ENCODE data around the gene TMEM129. TPM values are rescaled to one million over a fixed set of nuclear protein-coding genes. Genes with fewer than 3 reads are reported as not detected.
A peak's percentile ranks its signal among the peaks of the same experiment; 100 is the strongest.

Gene TMEM129
- total RNA-seq, 2 donors from 2014 or later = 73.7 to 81.7 TPM

GRCh38 chr4:1685235-1686150 lies 35.6 kb downstream of the TMEM129 start:
- 83% methylated on average over 23 of the region's 23 CpGs for WGBS
- no peaks in the 10 kb centered on the region for H3K36me3 ChIP-seq
- H3K4me3 ChIP-seq = no peak overlapping the region
- no peaks in the 10 kb centered on the region for H3K9me3 ChIP-seq
- TF ChIP-seq CTCF (IDR thresholded peaks at IDR 0.05) (no peak), POLR2AphosphoS5 (IDR thresholded peaks at IDR 0.05) (no peak), POLR2A (IDR thresholded peaks at IDR 0.05) (no peak)
- no peaks in the 10 kb centered on the region for H3K27me3 ChIP-seq (replicated peaks; ENCODE audit: insufficient read depth)
- no peaks in the 10 kb centered on the region for H3K4me1 ChIP-seq (replicated peaks)
- peak overlapping the region in 1 of 2 donors; percentile 48 for H3K27ac ChIP-seq
- intact Hi-C loops (cut with DNase I) = no loop called here
- DNase-seq (ENCODE audit: low spot score) = no peak

- peak in 1 of 4 experiments; percentile 3 for TF ChIP-seq CTCF (IDR thresholded peaks at IDR 0.05)
- TF ChIP-seq POLR2AphosphoS5 (IDR thresholded peaks at IDR 0.05) = no peak
- peak; percentile 6 for TF ChIP-seq POLR2A (IDR thresholded peaks at IDR 0.05)
- Histone ChIP-seq H3K4me3 (peak overlapping the region; percentile 50 to 59), H3K36me3 (no peaks in the 10 kb centered on the region), H3K4me1 (replicated peaks) (no peaks in the 10 kb centered on the region), H3K9me3 (no peaks in the 10 kb centered on the region), H3K27ac (peak overlapping the region; percentile 38 to 48), H3K27me3 (replicated peaks; ENCODE audit: insufficient read depth) (no peaks in the 10 kb centered on the region)
- 43% methylated on average over 33 of the region's 66 CpGs for WGBS
- intact Hi-C loops (cut with DNase I) = loop anchor here (5.0 kb wide), 1 partner anchor 38 kb away; the partner anchor contains the start of genes TACC3 and TMEM129
- DNase-seq (ENCODE audit: low spot score) = no peak
These were observed 36.5 kb downstream of the TMEM129 start for GRCh38 chr4:1684506-1685234.

- Histone ChIP-seq H3K36me3 (no peaks in the 10 kb centered on the region), H3K4me3 (peak within 1 kb of the TSS; percentile 53 to 59), H3K27ac (peak within 1 kb of the TSS; percentile 61 to 71), H3K9me3 (no peaks in the 10 kb centered on the region), H3K4me1 (replicated peaks) (no peaks in the 10 kb centered on the region), H3K27me3 (replicated peaks; ENCODE audit: insufficient read depth) (no peaks in the 10 kb centered on the region)
- intact Hi-C loops (cut with DNase I) = loop anchor here (5.0 kb wide), 1 partner anchor 38 kb away; the partner anchor contains the start of genes TACC3 and TMEM129
- under 1% methylated on average over 36 of the region's 118 CpGs for WGBS
- DNase-seq (ENCODE audit: low spot score) = peak; percentile 89
- peak in 1 of 4 experiments; percentile 33 for TF ChIP-seq CTCF (IDR thresholded peaks at IDR 0.05)
- TF ChIP-seq POLR2A (IDR thresholded peaks at IDR 0.05) = no peak
- TF ChIP-seq POLR2AphosphoS5 (IDR thresholded peaks at IDR 0.05) = no peak
These were observed 37.2 kb downstream of the TMEM129 start, which contains the start of gene FAM53A for GRCh38 chr4:1683736-1684505. Gene FAM53A, minus strand, starts transcription at chr4:1684313. Its CDS starts 15,572 bp downstream, at chr4:1668741.

- WGBS = 6% methylated on average over 13 of the region's 13 CpGs
- Histone ChIP-seq H3K4me3 (peak overlapping the region; percentile 53 to 59), H3K27ac (peak overlapping the region; percentile 61 to 71), H3K27me3 (replicated peaks; ENCODE audit: insufficient read depth) (no peaks in the 10 kb centered on the region), H3K4me1 (replicated peaks) (no peaks in the 10 kb centered on the region), H3K9me3 (no peaks in the 10 kb centered on the region), H3K36me3 (no peaks in the 10 kb centered on the region)
- TF ChIP-seq POLR2A (IDR thresholded peaks at IDR 0.05) = no peak
- TF ChIP-seq CTCF (IDR thresholded peaks at IDR 0.05) = no peak
- no peak for TF ChIP-seq POLR2AphosphoS5 (IDR thresholded peaks at IDR 0.05)
- DNase-seq (ENCODE audit: low spot score) = no peak
- intact Hi-C loops (cut with DNase I) = loop anchor here (5.0 kb wide), 1 partner anchor 39 kb away; the partner anchor contains the start of genes TACC3 and TMEM129
These were observed 37.8 kb downstream of the TMEM129 start for GRCh38 chr4:1683261-1683735.
